Karpas-422 (cell line): ENCODE results near the gene SLC22A4. TPM values are rescaled to one million over a fixed set of nuclear protein-coding genes. Genes with fewer than 3 reads are reported as not detected.

Source experiments
- DNase-seq: peaks from one replicate; pipeline ENCODE4 v3.0.0-alpha.2; 2015
- H2AFZ ChIP-seq: fragments of 200-600 bp; sonication (generic); 2 replicates; pipeline ENCODE4 v1.6.1; 2014; ENCODE audit warnings: antibody characterized with exemption, low read length, mixed read lengths
- H3K27ac ChIP-seq: fragments of 200-600 bp; sonication (generic); 2 replicates; pipeline ENCODE4 v1.5.1; 2014; ENCODE audit warnings: mild to moderate bottlenecking, low read length, moderate library complexity
- H3K27me3 ChIP-seq: fragments of 200-600 bp; sonication (generic); 2 replicates; pipeline ENCODE4 v1.6.1; 2014; ENCODE audit warnings: low read length, mixed read lengths
- H3K36me3 ChIP-seq: fragments of 200-600 bp; sonication (generic); 2 replicates; pipeline ENCODE4 v1.6.1; 2014; ENCODE audit warnings: low read length, mixed read lengths; ENCODE audit not compliant: insufficient read depth
- H3K4me1 ChIP-seq: fragments of 200-600 bp; sonication (generic); 2 replicates; pipeline ENCODE4 v1.6.1; 2014; ENCODE audit warnings: mild to moderate bottlenecking, low read length, mixed read lengths
- H3K4me2 ChIP-seq: fragments of 200-600 bp; sonication (generic); 2 replicates; pipeline ENCODE4 v1.6.1; 2014; ENCODE audit warnings: low read length, low read depth, mild to moderate bottlenecking; ENCODE audit not compliant: poor library complexity, severe bottlenecking
- H3K4me3 ChIP-seq: fragments of 200-600 bp; sonication (generic); 2 replicates; pipeline ENCODE4 v1.5.1; 2014; ENCODE audit warnings: mild to moderate bottlenecking, antibody characterized with exemption, low read length, mixed read lengths
- H3K79me2 ChIP-seq: fragments of 200-600 bp; sonication (generic); 2 replicates; pipeline ENCODE4 v1.6.1; 2014; ENCODE audit warnings: mild to moderate bottlenecking, low read length, mixed read lengths
- H3K9ac ChIP-seq: fragments of 200-600 bp; sonication (generic); 2 replicates; pipeline ENCODE4 v1.6.0; 2014; ENCODE audit warnings: low read length
- H3K9me2 ChIP-seq: fragments of 200-600 bp; sonication (generic), shearing (Covaris generic); replicated peaks from 2 replicates; pipeline ENCODE4 v1.6.0; 2014; ENCODE audit warnings: mild to moderate bottlenecking, low read length, moderate library complexity; ENCODE audit not compliant: insufficient read depth
- H3K9me3 ChIP-seq: fragments of 300-700, 200-600 bp; sonication (generic); 2 replicates; pipeline ENCODE4 v1.6.1; 2014; ENCODE audit warnings: low read length, mixed read lengths
- H4K20me1 ChIP-seq: fragments of 200-600 bp; sonication (generic); 2 replicates; pipeline ENCODE4 v1.6.1; 2014; ENCODE audit warnings: mild to moderate bottlenecking, antibody characterized with exemption, low read length, low read depth; ENCODE audit not compliant: insufficient read depth
- total RNA-seq: library from RNA; depleted of rRNA; stranded (reverse); fragments of >200 nt; shearing (Covaris generic); gene quantifications from 2 replicates; pipeline ENCODE4 v1.2.3, GENCODE V29; 2014; ENCODE audit warnings: low replicate concordance

SLC22A4 gene
- total RNA-seq, 1 experiment from 2014 or later = 0.52 TPM

DNA sequence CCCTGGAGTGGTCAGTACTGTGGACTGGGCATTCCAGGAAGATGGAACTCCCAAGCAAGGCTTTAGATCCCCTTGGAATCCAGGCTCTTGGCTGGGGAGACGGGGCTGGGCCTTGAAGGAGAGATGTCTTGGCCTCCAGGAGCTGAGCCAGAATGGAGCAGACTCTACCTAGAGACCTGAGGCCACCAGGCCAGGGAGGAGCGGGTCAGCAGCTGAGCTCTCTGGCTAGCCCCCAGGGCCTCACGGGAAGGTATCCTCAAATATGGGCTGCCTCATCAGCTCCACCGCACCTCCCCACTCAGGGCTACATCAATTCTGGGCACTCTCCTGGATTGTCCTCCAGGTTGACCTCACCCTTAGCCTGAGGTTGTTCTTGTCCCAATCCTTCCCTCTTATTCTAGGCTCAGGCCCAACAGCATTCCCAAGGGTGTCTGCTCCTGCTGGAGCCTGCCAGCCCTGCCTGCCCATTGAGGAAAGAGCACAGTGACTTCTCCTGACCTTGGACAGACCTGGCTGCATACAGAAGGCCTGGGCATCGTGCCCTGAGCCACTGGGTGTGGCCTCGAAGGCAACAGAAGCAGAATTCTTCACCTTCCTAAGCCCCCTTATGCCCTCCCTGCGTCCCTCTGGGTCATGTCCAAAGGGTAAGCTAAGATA lies 39.7 kb upstream of the SLC22A4 start:
- no peak for DNase-seq
- no peaks in the 10 kb centered on the region for H3K4me1 ChIP-seq
- no peaks in the 10 kb centered on the region for H3K27me3 ChIP-seq
- H3K79me2 ChIP-seq = no peaks in the 10 kb centered on the region
- no peak overlapping the region for H2AFZ ChIP-seq
- H3K9me2 ChIP-seq = no peaks in the 10 kb centered on the region
- H3K4me3 ChIP-seq = no peak overlapping the region
- no peak overlapping the region for H3K4me2 ChIP-seq
- H3K9ac ChIP-seq = no peak overlapping the region
- H4K20me1 ChIP-seq = no peaks in the 10 kb centered on the region
- H3K27ac ChIP-seq = no peak overlapping the region
- H3K9me3 ChIP-seq = no peaks in the 10 kb centered on the region
- H3K36me3 ChIP-seq = no peaks in the 10 kb centered on the region

DNA sequence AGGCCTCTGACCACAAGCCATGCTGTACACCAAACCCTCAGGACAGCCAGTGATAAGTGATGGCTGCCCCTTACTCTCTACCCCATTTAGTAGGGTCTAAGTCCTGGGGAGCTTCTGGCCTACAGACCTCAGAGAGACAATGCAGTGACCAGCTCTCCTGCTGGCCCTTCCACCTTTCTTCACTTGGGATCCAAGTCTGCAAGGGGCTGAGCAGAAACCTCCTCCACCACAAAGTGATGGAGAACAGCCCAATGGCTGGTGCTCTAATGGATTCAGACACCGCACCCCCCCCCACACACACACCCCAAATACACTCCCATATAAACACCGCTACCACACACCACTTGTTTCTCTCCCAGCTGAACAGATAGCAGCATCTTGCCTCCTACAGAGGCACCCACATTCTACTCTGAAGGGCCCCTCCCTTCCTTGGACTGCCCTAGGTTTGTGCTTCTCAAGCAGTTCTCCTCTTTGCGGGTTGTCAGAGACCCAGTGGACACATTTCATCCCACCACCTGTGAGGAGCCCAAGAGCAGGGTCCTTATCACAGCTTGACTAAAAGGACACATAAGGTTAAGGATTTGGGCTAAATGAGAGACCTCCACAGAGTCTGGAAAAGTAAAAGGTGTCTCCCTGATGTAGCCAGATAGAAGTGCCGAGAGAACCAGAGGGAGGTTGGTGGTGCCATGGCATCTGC lies 38.0 kb upstream of the SLC22A4 start:
- Histone ChIP-seq H3K4me2 (no peak overlapping the region), H3K9me2 (no peaks in the 10 kb centered on the region), H3K27me3 (no peaks in the 10 kb centered on the region), H3K4me3 (no peak overlapping the region), H3K9me3 (no peaks in the 10 kb centered on the region), H3K36me3 (no peaks in the 10 kb centered on the region), H4K20me1 (no peaks in the 10 kb centered on the region), H3K4me1 (no peaks in the 10 kb centered on the region), H3K27ac (no peak overlapping the region), H2AFZ (no peak overlapping the region), H3K9ac (no peak overlapping the region), H3K79me2 (no peaks in the 10 kb centered on the region)
- no peak for DNase-seq

DNA sequence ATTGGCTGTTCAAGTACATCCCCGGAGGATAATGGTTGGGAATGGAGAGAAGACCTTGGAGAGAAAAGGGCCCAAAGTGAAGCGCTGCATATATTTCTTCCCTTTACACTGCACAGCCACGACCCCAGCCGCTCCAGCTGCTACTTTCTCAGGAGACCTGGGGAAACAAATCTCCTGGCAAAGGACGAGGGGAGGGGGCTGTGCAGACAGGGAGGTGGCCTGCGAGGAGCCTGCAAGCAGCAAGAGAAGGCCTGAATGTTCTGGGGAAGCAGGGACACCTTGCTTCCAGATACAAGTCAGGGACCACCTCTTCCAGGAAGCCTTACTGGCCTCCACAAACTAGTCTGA lies 37.4 kb upstream of the SLC22A4 start:
- Histone ChIP-seq H3K27ac (no peak overlapping the region), H3K9ac (no peak overlapping the region), H3K79me2 (no peaks in the 10 kb centered on the region), H3K4me2 (no peak overlapping the region), H3K9me3 (no peaks in the 10 kb centered on the region), H3K9me2 (no peaks in the 10 kb centered on the region), H2AFZ (no peak overlapping the region), H3K36me3 (no peaks in the 10 kb centered on the region), H3K4me1 (no peaks in the 10 kb centered on the region), H4K20me1 (no peaks in the 10 kb centered on the region), H3K4me3 (no peak overlapping the region), H3K27me3 (no peaks in the 10 kb centered on the region)
- no peak for DNase-seq

- Histone ChIP-seq H2AFZ (no peak within 1 kb of the TSS), H3K4me1 (no peaks in the 10 kb centered on the region), H3K79me2 (no peaks in the 10 kb centered on the region), H3K4me3 (no peak within 1 kb of the TSS), H3K27ac (no peak within 1 kb of the TSS), H3K9ac (no peak within 1 kb of the TSS), H3K27me3 (no peaks in the 10 kb centered on the region), H3K9me3 (no peaks in the 10 kb centered on the region), H3K9me2 (no peaks in the 10 kb centered on the region), H3K4me2 (no peak within 1 kb of the TSS), H3K36me3 (no peaks in the 10 kb centered on the region), H4K20me1 (no peaks in the 10 kb centered on the region)
- DNase-seq = no peak
Measured at GRCh38 chr5:132257131-132258101, 36.8 kb upstream of the SLC22A4 start, which contains the start of gene PDLIM4. PDLIM4 (plus strand) TSS chr5:132257696; CDS start chr5:132257735, 39 bp downstream.

DNA sequence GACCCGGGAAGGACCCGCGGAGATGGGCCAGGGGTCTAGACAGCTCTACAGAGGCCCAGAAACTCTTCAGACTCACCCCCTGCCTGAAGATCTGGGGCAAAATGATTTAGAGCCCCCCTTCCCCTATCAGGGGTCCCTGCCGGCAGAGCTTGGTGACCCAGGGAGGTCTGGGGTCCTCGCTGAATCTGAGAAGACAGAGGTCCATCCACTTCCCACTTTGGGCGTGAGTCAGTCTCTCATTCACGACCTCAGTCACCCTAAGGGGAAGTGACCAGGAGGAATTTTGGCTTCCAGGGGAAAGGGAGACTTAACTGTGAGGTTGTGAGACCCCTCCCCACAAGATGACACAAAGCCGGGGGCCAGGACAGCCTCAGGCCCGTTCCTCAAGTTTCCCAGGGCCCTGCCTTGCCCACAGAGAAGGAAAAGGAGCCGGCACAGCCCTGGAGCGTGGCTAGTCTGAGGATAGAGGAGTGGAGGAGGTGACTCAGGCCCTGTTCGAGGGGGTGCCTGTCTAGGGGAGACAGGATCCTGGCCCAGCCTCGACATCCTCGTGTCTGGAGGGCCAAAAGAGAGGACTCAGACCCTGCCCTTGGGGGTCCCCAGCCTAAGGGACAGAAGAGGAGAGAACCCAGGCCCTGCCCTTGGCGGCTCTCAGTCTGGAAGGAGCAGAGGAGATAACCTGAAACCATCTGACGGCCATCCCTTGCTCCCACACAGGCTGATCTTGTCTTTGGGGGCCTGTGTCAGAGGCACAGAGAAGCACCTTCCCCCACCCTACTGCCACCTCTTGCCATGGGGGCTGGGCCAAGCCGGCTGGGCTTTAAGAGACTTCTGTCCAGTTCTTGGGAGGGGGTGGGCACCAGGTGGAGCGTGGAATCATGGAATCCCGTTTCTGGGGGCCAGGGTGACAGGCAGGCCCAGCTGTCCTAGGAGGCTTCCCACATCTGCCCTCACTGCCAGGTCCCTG lies 35.8 kb upstream of the SLC22A4 start:
- Histone ChIP-seq H3K9ac (no peak overlapping the region), H3K9me3 (no peaks in the 10 kb centered on the region), H3K27ac (no peak overlapping the region), H2AFZ (no peak overlapping the region), H3K4me2 (no peak overlapping the region), H3K27me3 (no peaks in the 10 kb centered on the region), H3K9me2 (no peaks in the 10 kb centered on the region), H3K79me2 (no peaks in the 10 kb centered on the region), H3K4me3 (no peak overlapping the region), H3K36me3 (no peaks in the 10 kb centered on the region), H4K20me1 (no peaks in the 10 kb centered on the region), H3K4me1 (no peaks in the 10 kb centered on the region)
- no peak for DNase-seq

GRCh38 chr5:132259069-132259851 lies 34.9 kb upstream of the SLC22A4 start:
- no peaks in the 10 kb centered on the region for H4K20me1 ChIP-seq
- no peaks in the 10 kb centered on the region for H3K27me3 ChIP-seq
- H3K4me3 ChIP-seq = no peak overlapping the region
- H3K9me3 ChIP-seq = no peaks in the 10 kb centered on the region
- no peaks in the 10 kb centered on the region for H3K36me3 ChIP-seq
- no peak overlapping the region for H2AFZ ChIP-seq
- no peak for DNase-seq
- no peak overlapping the region for H3K4me2 ChIP-seq
- no peaks in the 10 kb centered on the region for H3K9me2 ChIP-seq
- no peak overlapping the region for H3K27ac ChIP-seq
- H3K79me2 ChIP-seq = no peaks in the 10 kb centered on the region
- H3K9ac ChIP-seq = no peak overlapping the region
- H3K4me1 ChIP-seq = no peaks in the 10 kb centered on the region

GRCh38 chr5:132260051-132260450 lies 34.1 kb upstream of the SLC22A4 start:
- no peaks in the 10 kb centered on the region for H3K4me1 ChIP-seq

More at GRCh38 chr5:132260051-132260450, 34.1 kb upstream of the SLC22A4 start:
- no peaks in the 10 kb centered on the region for H3K9me2 ChIP-seq
- no peaks in the 10 kb centered on the region for H3K27me3 ChIP-seq
- no peak overlapping the region for H2AFZ ChIP-seq
- DNase-seq = no peak
- H3K4me3 ChIP-seq = no peak overlapping the region
- H3K4me2 ChIP-seq = no peak overlapping the region
- no peaks in the 10 kb centered on the region for H4K20me1 ChIP-seq
- no peaks in the 10 kb centered on the region for H3K36me3 ChIP-seq
- no peak overlapping the region for H3K9ac ChIP-seq
- H3K79me2 ChIP-seq = no peaks in the 10 kb centered on the region
- H3K27ac ChIP-seq = no peak overlapping the region
- no peaks in the 10 kb centered on the region for H3K9me3 ChIP-seq
